Measurements from ENCODE around the gene UTP14A.
"Not testable (repeated sequence)": the region's sequence is repeated elsewhere in the genome, so short reads cannot be mapped to it uniquely, and the experiment has no call there.

UTP14A gene

GRCh38 chrX:129905787-129906580, at the start of gene UTP14A:
UTP14A (plus strand) TSS chrX:129906164; CDS start chrX:129906211, 47 bp downstream.
- H3K27ac ChIP-seq (ENCODE audit: low read length) = peak within 1 kb of the TSS; percentile 52; the same call in 1 of the 2 replicates
- peak; percentile 93 for DNase-seq
- TF ChIP-seq CTCF (IDR thresholded peaks at IDR 0.05; ENCODE audit: low read length) = no peak
- TF ChIP-seq EZH2phosphoT487 (IDR thresholded peaks at IDR 0.05; ENCODE audit: low read length) = no peak
- no peak for TF ChIP-seq EZH2 (optimal IDR thresholded peaks at IDR 0.05; ENCODE audit: low read depth, low read length)

GRCh38 chrX:129859134-129859533, 46.8 kb upstream of the UTP14A start:
- not testable (repeated sequence) for H3K79me2 ChIP-seq (ENCODE audit: low read length); H3K4me1 ChIP-seq (ENCODE audit: low read length); H3K9ac ChIP-seq (ENCODE audit: low read length); H4K20me1 ChIP-seq (ENCODE audit: insufficient read depth, low read length); H3F3A ChIP-seq (ENCODE audit: insufficient read depth, low read length); H3K4me2 ChIP-seq (ENCODE audit: low read depth, low read length); H3K4me3 ChIP-seq (ENCODE audit: low read length); H3K27me3 ChIP-seq (replicated peaks; ENCODE audit: insufficient read depth, low read length); H3K9me3 ChIP-seq (replicated peaks; ENCODE audit: insufficient read depth, low read length); H3K36me3 ChIP-seq (replicated peaks; ENCODE audit: insufficient read depth, low read length); DNase-seq; H2AFZ ChIP-seq (ENCODE audit: low read length); H3K9me2 ChIP-seq (replicated peaks; ENCODE audit: insufficient read depth, low read length); H3K27ac ChIP-seq (ENCODE audit: low read length)

More at GRCh38 chrX:129905787-129906580, at the start of gene UTP14A:
- Histone ChIP-seq H3K36me3 (replicated peaks; ENCODE audit: insufficient read depth, low read length) (no peaks in the 10 kb centered on the region), H3K79me2 (ENCODE audit: low read length) (peaks cover 15% of the 10 kb centered on the region), H4K20me1 (ENCODE audit: insufficient read depth, low read length) (no peaks in the 10 kb centered on the region), H3K9me2 (replicated peaks; ENCODE audit: insufficient read depth, low read length) (no peaks in the 10 kb centered on the region), H3K4me2 (ENCODE audit: low read depth, low read length) (peak within 1 kb of the TSS; percentile 83), H2AFZ (ENCODE audit: low read length) (peak within 1 kb of the TSS; percentile 80), H3K9ac (ENCODE audit: low read length) (peak within 1 kb of the TSS; percentile 77), H3K9me3 (replicated peaks; ENCODE audit: insufficient read depth, low read length) (no peaks in the 10 kb centered on the region), H3K27me3 (replicated peaks; ENCODE audit: insufficient read depth, low read length) (no peaks in the 10 kb centered on the region), H3K4me3 (ENCODE audit: low read length) (peak within 1 kb of the TSS; percentile 77), H3K4me1 (ENCODE audit: low read length) (0 out of 2 replicates have a peak, but pooled peaks cover 3% of the 10 kb centered on the region), H3F3A (ENCODE audit: insufficient read depth, low read length) (no peaks in the 10 kb centered on the region)

- H3K4me2 ChIP-seq (ENCODE audit: low read depth, low read length); H3K27me3 ChIP-seq (replicated peaks; ENCODE audit: insufficient read depth, low read length); H2AFZ ChIP-seq (ENCODE audit: low read length); H3K4me1 ChIP-seq (ENCODE audit: low read length); H3K4me3 ChIP-seq (ENCODE audit: low read length); H3K36me3 ChIP-seq (replicated peaks; ENCODE audit: insufficient read depth, low read length); H4K20me1 ChIP-seq (ENCODE audit: insufficient read depth, low read length); H3F3A ChIP-seq (ENCODE audit: insufficient read depth, low read length); H3K27ac ChIP-seq (ENCODE audit: low read length); H3K9me2 ChIP-seq (replicated peaks; ENCODE audit: insufficient read depth, low read length); H3K9me3 ChIP-seq (replicated peaks; ENCODE audit: insufficient read depth, low read length); H3K9ac ChIP-seq (ENCODE audit: low read length); DNase-seq; H3K79me2 ChIP-seq (ENCODE audit: low read length): not testable (repeated sequence)
These were observed 39.6 kb upstream of the UTP14A start for GRCh38 chrX:129866321-129866720.

- no peak for DNase-seq
- no peaks in the 10 kb centered on the region for H3K9me3 ChIP-seq (replicated peaks; ENCODE audit: insufficient read depth, low read length)
- no peak overlapping the region for H3K27ac ChIP-seq (ENCODE audit: low read length)
- H3K79me2 ChIP-seq (ENCODE audit: low read length) = no peaks in the 10 kb centered on the region
- H3K4me2 ChIP-seq (ENCODE audit: low read depth, low read length) = no peak overlapping the region
- H3K9ac ChIP-seq (ENCODE audit: low read length) = no peak overlapping the region
- H3K36me3 ChIP-seq (replicated peaks; ENCODE audit: insufficient read depth, low read length) = no peaks in the 10 kb centered on the region
- TF ChIP-seq EZH2phosphoT487 (IDR thresholded peaks at IDR 0.05; ENCODE audit: low read length) (no peak), EZH2 (optimal IDR thresholded peaks at IDR 0.05; ENCODE audit: low read depth, low read length) (no peak), CTCF (IDR thresholded peaks at IDR 0.05; ENCODE audit: low read length) (no peak)
- H3K4me1 ChIP-seq (ENCODE audit: low read length) = no peaks in the 10 kb centered on the region
- H3K27me3 ChIP-seq (replicated peaks; ENCODE audit: insufficient read depth, low read length) = no peaks in the 10 kb centered on the region
- H3K4me3 ChIP-seq (ENCODE audit: low read length) = no peak overlapping the region
- no peaks in the 10 kb centered on the region for H4K20me1 ChIP-seq (ENCODE audit: insufficient read depth, low read length)
- H3F3A ChIP-seq (ENCODE audit: insufficient read depth, low read length) = no peaks in the 10 kb centered on the region
- H2AFZ ChIP-seq (ENCODE audit: low read length) = no peak overlapping the region
- H3K9me2 ChIP-seq (replicated peaks; ENCODE audit: insufficient read depth, low read length) = no peaks in the 10 kb centered on the region
These were observed 33.4 kb upstream of the UTP14A start for GRCh38 chrX:129872524-129872923.

Measured in MM.1S (cell line).